ENCODE data around the gene APOL2. TPM values are rescaled to one million over a fixed set of nuclear protein-coding genes. Genes with fewer than 3 reads are reported as not detected.
"Not testable (repeated sequence)": the region's sequence is repeated elsewhere in the genome, so short reads cannot be mapped to it uniquely, and the experiment has no call there.

Gene APOL2
- total RNA-seq, 4 donors from 2014 or later, result 15.3 to 21.8 (median 17.1) TPM

- peaks cover 3% of the 10 kb centered on the region for H3K4me1 ChIP-seq
- H3K36me3 ChIP-seq, result no peaks in the 10 kb centered on the region
- H3K9me3 ChIP-seq, result no peaks in the 10 kb centered on the region
- no peak for DNase-seq (ENCODE audit: low spot score in 2 of 2)
- no peak overlapping the region for H3K27ac ChIP-seq
- H3K27me3 ChIP-seq, result no peaks in the 10 kb centered on the region
- TF ChIP-seq EP300 (IDR thresholded peaks at IDR 0.05), result no peak
- TF ChIP-seq POLR2AphosphoS5 (IDR thresholded peaks at IDR 0.05), result no peak
- no peak for TF ChIP-seq CTCF (IDR thresholded peaks at IDR 0.05)
- no peak for TF ChIP-seq POLR2A (IDR thresholded peaks at IDR 0.05)
- H3K4me3 ChIP-seq, result no peak overlapping the region
- WGBS, result 100% methylated on average over 1 of the region's 1 CpG
These were observed 30.4 kb downstream of the APOL2 start for GRCh38 chr22:36208914-36209313.

- no peak for DNase-seq (ENCODE audit: low spot score in 2 of 2)
- no peak overlapping the region for H3K4me3 ChIP-seq
- H3K36me3 ChIP-seq, result no peaks in the 10 kb centered on the region
- WGBS, result 18% methylated on average over 1 of the region's 1 CpG
- TF ChIP-seq POLR2AphosphoS5 (IDR thresholded peaks at IDR 0.05) (no peak), EP300 (IDR thresholded peaks at IDR 0.05) (no peak), CTCF (IDR thresholded peaks at IDR 0.05) (no peak), POLR2A (IDR thresholded peaks at IDR 0.05) (no peak)
- H3K4me1 ChIP-seq, result peaks cover 8% of the 10 kb centered on the region
- H3K27me3 ChIP-seq, result no peaks in the 10 kb centered on the region
- no peak overlapping the region for H3K27ac ChIP-seq
- no peaks in the 10 kb centered on the region for H3K9me3 ChIP-seq
These were observed 31.1 kb downstream of the APOL2 start for GRCh38 chr22:36208162-36208765.

- DNase-seq (ENCODE audit: low spot score in 2 of 2), result no peak
- Histone ChIP-seq H3K9me3 (no peaks in the 10 kb centered on the region), H3K4me1 (peaks cover 22% of the 10 kb centered on the region), H3K36me3 (no peaks in the 10 kb centered on the region), H3K4me3 (no peak overlapping the region), H3K27me3 (no peaks in the 10 kb centered on the region), H3K27ac (no peak overlapping the region)
- 93% methylated on average over 1 of the region's 1 CpG for WGBS
- TF ChIP-seq POLR2A (IDR thresholded peaks at IDR 0.05) (no peak), EP300 (IDR thresholded peaks at IDR 0.05) (no peak), CTCF (IDR thresholded peaks at IDR 0.05) (no peak), POLR2AphosphoS5 (IDR thresholded peaks at IDR 0.05) (no peak)
These were observed 33.1 kb downstream of the APOL2 start for GRCh38 chr22:36206255-36206654.

- 84% methylated on average over 5 of the region's 5 CpGs for WGBS
- H3K4me1 ChIP-seq, result peaks cover 22% of the 10 kb centered on the region
These were observed 33.8 kb downstream of the APOL2 start for GRCh38 chr22:36205573-36205972.

GRCh38 chr22:36204632-36205015, 34.7 kb downstream of the APOL2 start:
- TF ChIP-seq CTCF (IDR thresholded peaks at IDR 0.05) (no peak), POLR2A (IDR thresholded peaks at IDR 0.05) (no peak), EP300 (IDR thresholded peaks at IDR 0.05) (no peak), POLR2AphosphoS5 (IDR thresholded peaks at IDR 0.05) (no peak)
- no peaks in the 10 kb centered on the region for H3K27me3 ChIP-seq
- H3K36me3 ChIP-seq, result no peaks in the 10 kb centered on the region
- peaks cover 22% of the 10 kb centered on the region for H3K4me1 ChIP-seq
- DNase-seq (ENCODE audit: low spot score in 2 of 2), result no peak
- no peaks in the 10 kb centered on the region for H3K9me3 ChIP-seq
- no peak overlapping the region for H3K4me3 ChIP-seq
- H3K27ac ChIP-seq, result no peak overlapping the region
- 72% methylated on average over 6 of the region's 6 CpGs for WGBS

More at GRCh38 chr22:36205573-36205972, 33.8 kb downstream of the APOL2 start:
- not testable (repeated sequence) for H3K9me3 ChIP-seq; H3K27ac ChIP-seq; DNase-seq (ENCODE audit: low spot score in 2 of 2); H3K36me3 ChIP-seq; H3K27me3 ChIP-seq; H3K4me3 ChIP-seq

Data from suprapubic skin (tissue), 4 donors.